Activated CD8-positive, alpha-beta memory T cell treated with anti-CD3 and anti-CD28 coated beads, Interleukin-2, amount 10 ng/mL, durations not matched to agents 7 days and 5 days (primary cell): ENCODE results near the gene ABHD13. TPM values are rescaled to one million over a fixed set of nuclear protein-coding genes. Genes with fewer than 3 reads are reported as not detected.

ENCODE experiments used
- ATAC-seq: fragments of 150-1000 bp; cut with Tn5 transposase; one replicate; pipeline ENCODE4 v1.10.0; 2021; ENCODE audit warnings: moderate library complexity
- CTCF ChIA-PET: fragments of 350-600 bp; sonication (Branson Sonifier 250); formaldehyde crosslinking; loops from one replicate; lab custom pipeline; 2021; ENCODE audit warnings: antibody characterized with exemption; lab: Charles Lee
- DNase-seq: peaks from one replicate; pipeline ENCODE4 v3.0.0-alpha.2; 2020
- H3K27ac Mint-ChIP-seq: one replicate; pipeline ENCODE4 v1.8.0; 2021; ENCODE audit warnings: mild to moderate bottlenecking, mixed read lengths
- H3K27me3 Mint-ChIP-seq: one replicate; pipeline ENCODE4 v1.8.0; 2021; ENCODE audit warnings: mixed read lengths
- H3K36me3 Mint-ChIP-seq: one replicate; pipeline ENCODE4 v1.8.0; 2021; ENCODE audit warnings: mild to moderate bottlenecking, mixed read lengths
- H3K4me1 Mint-ChIP-seq: one replicate; pipeline ENCODE4 v1.8.0; 2021; ENCODE audit warnings: mixed read lengths
- H3K4me3 Mint-ChIP-seq: one replicate; pipeline ENCODE4 v1.8.0; 2021; ENCODE audit warnings: mild to moderate bottlenecking, moderate library complexity, mixed read lengths
- H3K9me3 Mint-ChIP-seq: one replicate; pipeline ENCODE4 v1.8.0; 2022; ENCODE audit warnings: low read depth, mixed read lengths
- total RNA-seq, 2 experiments: library from RNA; stranded (reverse); gene quantifications; one replicate each; pipeline ENCODE4 v1.2.3, GENCODE V29; 2021

The ABHD13 gene
- total RNA-seq = 1 to 10 TPM; 5.8 to 6.2 TPM

DNA sequence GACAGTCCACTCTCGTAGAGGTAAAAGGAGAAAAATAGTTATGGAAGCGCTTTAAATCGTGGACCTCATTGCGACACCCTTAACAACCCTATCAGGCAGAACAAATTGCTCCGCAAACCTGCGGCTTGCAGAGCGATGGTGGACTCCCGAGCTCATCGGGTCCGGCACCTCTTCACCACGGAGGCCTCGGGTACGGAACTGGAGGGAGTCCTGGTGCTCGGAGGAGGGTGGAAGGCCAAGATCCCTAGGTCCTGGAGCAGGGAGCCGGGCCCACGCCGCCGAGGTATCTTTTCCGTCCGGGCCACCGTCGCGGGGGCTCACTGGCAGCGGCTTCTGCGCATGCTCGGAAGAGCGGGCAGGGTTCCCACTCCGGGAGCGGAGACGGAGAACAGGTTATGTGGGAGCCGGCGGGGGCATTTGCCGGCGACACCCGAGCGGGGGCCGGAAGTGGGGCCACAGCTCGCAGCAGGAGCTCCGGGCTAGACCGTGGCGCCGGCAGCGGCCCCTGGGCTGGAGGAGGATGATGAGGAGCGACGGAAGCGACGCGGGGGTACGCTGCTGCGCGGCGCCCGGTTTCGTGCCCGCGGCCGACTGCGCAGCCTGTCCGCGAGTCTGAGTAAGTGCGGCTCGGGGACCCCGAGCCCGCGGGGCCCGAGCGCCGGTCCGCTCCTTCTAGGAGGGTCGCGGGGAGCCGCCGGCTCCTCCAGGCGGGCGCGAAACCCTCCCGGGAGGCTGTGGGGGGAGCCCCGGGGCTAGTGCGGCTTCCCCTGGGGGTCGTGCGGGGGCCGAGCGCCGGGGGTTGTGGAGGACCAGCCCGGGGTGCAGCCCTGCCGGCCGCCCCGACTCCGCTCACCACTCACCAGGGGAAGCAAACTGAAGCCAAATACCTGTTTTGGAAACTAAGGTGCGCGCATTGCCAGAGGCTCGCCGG lies at the start of gene ABHD13:
Gene ABHD13, plus strand, starts transcription at position 349 of the 931 bp plus-strand sequence. CDS start 10,827 bp downstream, outside the sequence.
- ATAC-seq (peak; percentile 87), DNase-seq (peak; percentile 92)
- CTCF ChIA-PET = interaction anchor here (0.8 to 2.5 kb wide), 3 partner anchors 52 to 696 kb away, joined by 3 to 7 read pairs (median 3); partner anchors contain the start of gene TNFSF13B
- no peaks in the 10 kb centered on the region for H3K9me3 Mint-ChIP-seq
- no peaks in the 10 kb centered on the region for H3K27me3 Mint-ChIP-seq
- H3K4me1 Mint-ChIP-seq = peaks cover 45% of the 10 kb centered on the region
- H3K36me3 Mint-ChIP-seq = no peaks in the 10 kb centered on the region
- peak within 1 kb of the TSS; percentile 89 for H3K4me3 Mint-ChIP-seq
- peak within 1 kb of the TSS; percentile 94 for H3K27ac Mint-ChIP-seq

DNA sequence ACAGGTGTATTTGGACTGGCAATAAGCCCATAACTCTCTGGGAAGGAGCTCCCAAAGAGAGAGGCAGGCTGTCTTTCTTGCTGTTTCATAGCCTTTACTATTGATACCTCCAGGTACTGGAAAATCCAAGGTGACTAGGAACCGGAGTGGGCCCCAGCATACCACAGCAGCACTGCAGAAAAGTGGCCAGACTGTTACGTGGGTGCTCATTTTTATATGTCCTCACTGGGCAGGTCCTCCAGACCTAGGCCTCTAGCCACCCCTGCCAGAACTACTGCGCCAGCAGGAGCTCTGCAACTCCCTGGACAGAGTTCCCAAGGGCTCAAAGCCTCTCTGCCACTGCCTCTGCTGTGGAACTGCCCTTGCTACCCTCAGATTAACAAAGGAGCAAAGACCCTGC lies 49.3 kb upstream of the ABHD13 start:
- Mint-ChIP-seq H3K4me1 (no peaks in the 10 kb centered on the region), H3K36me3 (no peaks in the 10 kb centered on the region), H3K27me3 (peaks cover 6% of the 10 kb centered on the region), H3K27ac (no peak overlapping the region), H3K9me3 (peaks cover 3% of the 10 kb centered on the region), H3K4me3 (no peak overlapping the region)
- ATAC-seq (no peak), DNase-seq (no peak)
- CTCF ChIA-PET = interaction anchor here (1.5 kb wide), 1 partner anchor 13 kb away, joined by 4 read pairs; no protein-coding TSS in a partner anchor

DNA sequence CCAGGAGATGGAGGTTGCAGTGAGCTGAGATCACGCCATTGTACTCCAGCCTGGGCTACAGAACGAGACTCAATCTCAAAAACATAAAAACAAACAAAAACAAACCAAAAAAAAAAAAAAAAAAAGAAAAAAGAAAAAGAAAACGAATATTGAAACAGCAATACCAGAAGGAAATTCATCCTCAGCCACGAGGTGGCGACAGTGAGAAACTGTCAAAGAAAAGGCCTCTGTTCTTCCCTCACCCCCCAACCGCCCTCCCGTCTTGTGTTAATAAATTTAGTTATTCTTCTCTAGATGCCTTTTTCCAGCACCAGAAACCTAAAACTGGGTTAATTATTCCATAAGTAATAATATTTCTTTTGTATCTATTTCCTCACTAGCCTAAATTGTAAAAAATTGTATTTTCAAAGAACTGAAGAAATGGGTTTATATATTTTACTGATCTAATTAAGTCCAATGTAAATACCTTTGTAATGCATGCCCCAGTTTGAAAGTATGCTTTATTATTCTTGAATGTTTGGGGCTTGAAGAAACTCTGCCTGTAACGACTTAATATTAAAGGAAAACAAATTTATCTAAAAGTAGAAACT lies 41.4 kb upstream of the ABHD13 start:
- H3K27ac Mint-ChIP-seq = no peak overlapping the region
- H3K4me1 Mint-ChIP-seq = no peaks in the 10 kb centered on the region
- peaks cover 7% of the 10 kb centered on the region for H3K27me3 Mint-ChIP-seq
- H3K4me3 Mint-ChIP-seq = no peak overlapping the region
- H3K36me3 Mint-ChIP-seq = no peaks in the 10 kb centered on the region
- peak; percentile 61 for DNase-seq
- ATAC-seq = no peak
- CTCF ChIA-PET = interaction anchor here (0.7 to 2.0 kb wide), 4 partner anchors 21 to 107 kb away, joined by 3 to 5 read pairs (median 4); no protein-coding TSS in a partner anchor
- peaks cover 2% of the 10 kb centered on the region for H3K9me3 Mint-ChIP-seq

- Mint-ChIP-seq H3K4me3 (no peak overlapping the region), H3K27me3 (peaks cover 7% of the 10 kb centered on the region), H3K36me3 (no peaks in the 10 kb centered on the region), H3K4me1 (no peaks in the 10 kb centered on the region), H3K27ac (no peak overlapping the region), H3K9me3 (peaks cover 2% of the 10 kb centered on the region)
- no peak for DNase-seq
- CTCF ChIA-PET = interaction anchor here (0.6 to 2.0 kb wide), 4 partner anchors 22 to 966 kb away, joined by 3 to 5 read pairs (median 3); partner anchors contain the start of gene LIG4
- ATAC-seq = no peak
These were observed 40.1 kb upstream of the ABHD13 start for GRCh38 chr13:108178078-108178477.

DNA sequence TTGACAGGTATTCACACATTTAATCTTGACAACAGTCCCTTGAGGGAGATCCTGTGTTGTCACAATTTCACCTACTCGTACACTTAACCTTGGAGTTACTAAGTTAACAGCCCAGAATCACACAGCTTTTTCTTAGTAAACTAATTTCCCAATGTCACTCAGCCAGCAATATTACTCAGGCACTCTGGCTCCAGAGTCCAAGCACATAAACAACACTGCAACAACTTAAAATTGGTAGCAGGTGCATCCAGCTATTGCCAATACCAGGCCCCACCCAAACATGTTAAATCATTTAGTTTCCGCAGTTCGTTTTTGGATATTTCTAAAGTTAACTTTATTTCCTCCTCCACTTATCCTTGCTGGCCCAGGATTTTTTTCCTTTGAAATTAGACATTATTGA lies 35.5 kb upstream of the ABHD13 start:
- peaks cover 2% of the 10 kb centered on the region for H3K9me3 Mint-ChIP-seq
- ATAC-seq = no peak
- no peak overlapping the region for H3K4me3 Mint-ChIP-seq
- no peaks in the 10 kb centered on the region for H3K4me1 Mint-ChIP-seq
- no peak overlapping the region for H3K27ac Mint-ChIP-seq
- H3K36me3 Mint-ChIP-seq = no peaks in the 10 kb centered on the region
- DNase-seq = no peak
- CTCF ChIA-PET = interaction anchor here (0.9 to 1.1 kb wide), 3 partner anchors 9 to 71 kb away, joined by 3 read pairs; no protein-coding TSS in a partner anchor
- H3K27me3 Mint-ChIP-seq = peaks cover 4% of the 10 kb centered on the region

- ATAC-seq (no peak), DNase-seq (no peak)
- Mint-ChIP-seq H3K36me3 (no peaks in the 10 kb centered on the region), H3K4me1 (no peaks in the 10 kb centered on the region), H3K27ac (no peak overlapping the region), H3K9me3 (no peaks in the 10 kb centered on the region), H3K4me3 (no peak overlapping the region), H3K27me3 (peaks cover 10% of the 10 kb centered on the region)
- CTCF ChIA-PET = no interaction called here
These were observed 33.0 kb upstream of the ABHD13 start for GRCh38 chr13:108185223-108185622.

- ATAC-seq = no peak
These were observed 29.9 kb upstream of the ABHD13 start for GRCh38 chr13:108188260-108188659.

GRCh38 chr13:108190897-108191296 lies 27.3 kb upstream of the ABHD13 start:
- H3K4me3 Mint-ChIP-seq = no peak overlapping the region
- CTCF ChIA-PET = interaction anchor here (0.8 to 0.9 kb wide), 2 partner anchors 8 to 35 kb away, joined by 3 read pairs; no protein-coding TSS in a partner anchor
- peaks cover 1% of the 10 kb centered on the region for H3K36me3 Mint-ChIP-seq
- no peaks in the 10 kb centered on the region for H3K4me1 Mint-ChIP-seq
- DNase-seq = no peak
- peaks cover 16% of the 10 kb centered on the region for H3K27me3 Mint-ChIP-seq
- peaks cover 9% of the 10 kb centered on the region for H3K9me3 Mint-ChIP-seq
- no peak for ATAC-seq
- no peak overlapping the region for H3K27ac Mint-ChIP-seq

More at GRCh38 chr13:108188260-108188659, 29.9 kb upstream of the ABHD13 start:
- no peaks in the 10 kb centered on the region for H3K36me3 Mint-ChIP-seq
- H3K27ac Mint-ChIP-seq = no peak overlapping the region
- DNase-seq = no peak
- H3K27me3 Mint-ChIP-seq = peaks cover 18% of the 10 kb centered on the region
- CTCF ChIA-PET = no interaction called here
- no peak overlapping the region for H3K4me3 Mint-ChIP-seq
- H3K4me1 Mint-ChIP-seq = no peaks in the 10 kb centered on the region
- peaks cover 2% of the 10 kb centered on the region for H3K9me3 Mint-ChIP-seq

DNA sequence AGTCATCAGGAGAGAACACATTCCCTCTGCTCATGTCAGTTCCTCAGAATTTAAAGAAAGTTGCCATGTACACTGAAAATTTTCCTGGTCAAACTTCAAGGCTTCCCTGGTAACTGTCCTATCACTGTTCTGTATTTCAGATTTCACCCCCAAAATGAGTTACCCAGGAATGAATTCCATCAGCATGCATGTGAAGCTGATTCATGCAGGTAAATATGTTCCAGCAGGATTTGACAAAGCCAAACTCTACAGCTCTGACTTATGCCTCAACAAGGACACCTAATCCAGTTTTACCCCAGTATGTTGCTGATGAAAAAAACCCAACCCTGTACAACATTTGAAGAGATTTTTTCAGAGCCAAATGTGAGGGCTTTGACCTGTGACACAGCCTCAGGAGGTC lies 24.4 kb upstream of the ABHD13 start:
- ATAC-seq (no peak), DNase-seq (no peak)
- Mint-ChIP-seq H3K9me3 (peaks cover 10% of the 10 kb centered on the region), H3K27ac (no peak overlapping the region), H3K4me3 (no peak overlapping the region), H3K36me3 (peaks cover 1% of the 10 kb centered on the region), H3K27me3 (peaks cover 18% of the 10 kb centered on the region), H3K4me1 (no peaks in the 10 kb centered on the region)
- CTCF ChIA-PET = no interaction called here

GRCh38 chr13:108194435-108194936 lies 23.7 kb upstream of the ABHD13 start:
- ATAC-seq (no peak), DNase-seq (no peak)
- peaks cover 2% of the 10 kb centered on the region for H3K36me3 Mint-ChIP-seq
- CTCF ChIA-PET = no interaction called here
- no peak overlapping the region for H3K4me3 Mint-ChIP-seq
- H3K4me1 Mint-ChIP-seq = no peaks in the 10 kb centered on the region
- no peak overlapping the region for H3K27ac Mint-ChIP-seq
- H3K27me3 Mint-ChIP-seq = peaks cover 19% of the 10 kb centered on the region
- peaks cover 12% of the 10 kb centered on the region for H3K9me3 Mint-ChIP-seq

DNA sequence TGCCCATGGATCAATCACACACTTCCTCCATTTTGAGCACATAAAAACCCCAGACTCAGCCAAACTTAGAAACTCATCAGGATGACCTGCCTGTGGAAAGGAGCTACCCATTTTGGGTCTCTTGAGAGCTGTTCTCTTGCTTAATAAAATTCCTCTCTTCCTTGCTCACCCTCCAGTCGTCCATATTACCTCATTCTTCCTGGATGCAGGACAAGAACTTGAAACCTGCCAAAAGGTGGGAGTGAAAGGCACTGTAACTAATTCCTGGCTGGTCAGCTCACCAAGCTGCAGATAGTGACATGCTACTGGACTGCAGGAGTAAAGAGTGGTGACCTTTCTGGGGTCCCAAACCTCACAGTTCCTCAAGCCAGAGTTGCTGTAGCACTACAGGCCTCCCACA lies 23.0 kb upstream of the ABHD13 start:
- CTCF ChIA-PET = no interaction called here
- peaks cover 19% of the 10 kb centered on the region for H3K27me3 Mint-ChIP-seq
- no peak for ATAC-seq
- H3K4me3 Mint-ChIP-seq = no peak overlapping the region
- DNase-seq = no peak
- peaks cover 5% of the 10 kb centered on the region for H3K36me3 Mint-ChIP-seq
- H3K27ac Mint-ChIP-seq = no peak overlapping the region
- no peaks in the 10 kb centered on the region for H3K4me1 Mint-ChIP-seq
- peaks cover 13% of the 10 kb centered on the region for H3K9me3 Mint-ChIP-seq

DNA sequence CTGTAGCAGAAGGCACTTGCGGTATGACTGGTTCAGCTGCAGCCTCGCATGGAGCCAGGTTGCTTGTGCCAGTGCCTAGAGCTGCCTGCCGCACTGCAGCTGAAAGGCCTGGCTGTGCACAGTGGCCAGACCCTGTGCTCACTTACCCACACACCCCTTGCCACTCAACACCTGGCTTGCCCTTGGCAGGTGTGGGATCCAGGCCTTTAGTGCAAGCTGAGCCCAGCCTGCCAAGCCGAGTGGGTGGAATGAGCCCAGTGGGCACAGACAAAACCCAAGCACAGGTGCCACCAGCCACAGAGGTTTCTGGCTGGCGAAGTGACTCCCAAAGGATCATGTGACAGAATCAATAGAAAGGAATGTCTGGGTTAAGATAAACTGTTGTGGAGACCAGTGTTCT lies 22.3 kb upstream of the ABHD13 start:
- DNase-seq = no peak

DNA sequence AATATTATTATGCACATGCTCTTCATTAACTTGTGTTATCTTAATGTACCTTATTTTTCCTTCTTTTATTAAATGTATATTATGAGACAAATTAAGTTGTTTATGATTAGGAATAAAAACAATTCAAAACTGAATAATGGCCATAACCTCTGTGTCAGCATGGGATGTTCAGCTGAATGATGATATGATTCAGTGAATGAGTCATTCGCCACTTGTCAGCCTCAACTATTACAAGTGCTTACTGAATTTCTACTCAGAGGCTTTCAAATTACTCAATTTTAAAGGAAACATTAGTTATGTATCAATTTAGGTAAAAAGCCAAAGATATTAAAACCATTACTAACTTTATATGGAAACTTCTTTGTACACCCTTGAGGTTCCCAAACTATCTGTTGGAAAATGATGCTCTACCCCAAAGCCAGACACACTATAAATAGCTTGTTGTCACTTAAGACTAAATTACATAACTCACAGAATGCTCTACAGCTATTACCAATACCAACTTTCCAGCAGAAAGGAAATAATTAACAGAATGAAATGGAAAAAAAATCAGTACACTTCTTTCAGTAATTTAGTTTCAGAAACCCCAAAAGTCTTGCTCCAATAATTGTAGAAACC lies 17.3 kb upstream of the ABHD13 start:
- Mint-ChIP-seq H3K36me3 (peaks cover 4% of the 10 kb centered on the region), H3K4me1 (peaks cover 25% of the 10 kb centered on the region), H3K4me3 (no peak overlapping the region), H3K27ac (no peak overlapping the region), H3K27me3 (peaks cover 28% of the 10 kb centered on the region), H3K9me3 (peaks cover 6% of the 10 kb centered on the region)
- ATAC-seq (peak; percentile 58), DNase-seq (no peak)
- CTCF ChIA-PET = no interaction called here

More for the DNA sequence above, 22.3 kb upstream of the ABHD13 start:
- H3K36me3 Mint-ChIP-seq = peaks cover 5% of the 10 kb centered on the region
- no peak overlapping the region for H3K27ac Mint-ChIP-seq
- H3K9me3 Mint-ChIP-seq = peaks cover 11% of the 10 kb centered on the region
- CTCF ChIA-PET = no interaction called here
- no peak for ATAC-seq
- peaks cover 14% of the 10 kb centered on the region for H3K27me3 Mint-ChIP-seq
- H3K4me3 Mint-ChIP-seq = no peak overlapping the region
- H3K4me1 Mint-ChIP-seq = peaks cover 2% of the 10 kb centered on the region
